NCI-H345 (cell line): ENCODE measurements around the gene SPATA2L.
"Not testable (repeated sequence)": the region's sequence is repeated elsewhere in the genome, so short reads cannot be mapped to it uniquely, and the experiment has no call there.

Source experiments
- DNase-seq: peaks from one replicate; lab custom pipeline; 2025; lab: John Stamatoyannopoulos, UW

Gene SPATA2L

GRCh38 chr16:89689621-89690020, 11.9 kb downstream of the SPATA2L start:
- not testable (repeated sequence) for DNase-seq

- DNase-seq: no peak
Observed at GRCh38 chr16:89689142-89689541, 12.4 kb downstream of the SPATA2L start.

GRCh38 chr16:89688395-89688794, 13.1 kb downstream of the SPATA2L start:
- DNase-seq: no peak

GRCh38 chr16:89687092-89687940, 14.2 kb downstream of the SPATA2L start:
- peak; percentile 57 for DNase-seq

- DNase-seq: peak; percentile 86
Observed at GRCh38 chr16:89686520-89687091, 14.9 kb downstream of the SPATA2L start, which contains the start of gene CDK10. TSS of gene CDK10 (plus strand) at chr16:89686689. CDS start at chr16:89686711, 22 bp downstream.

GRCh38 chr16:89685916-89686315, 15.6 kb downstream of the SPATA2L start:
- DNase-seq: no peak

GRCh38 chr16:89678258-89678657, 23.2 kb downstream of the SPATA2L start:
- DNase-seq: no peak

- DNase-seq: no peak
Observed at GRCh38 chr16:89672177-89672941, 29.1 kb downstream of the SPATA2L start.

GRCh38 chr16:89671565-89671964, 29.9 kb downstream of the SPATA2L start:
- not testable (repeated sequence) for DNase-seq

- DNase-seq: no peak
Observed at GRCh38 chr16:89670496-89671431, 30.7 kb downstream of the SPATA2L start.

- no peak for DNase-seq
Observed at GRCh38 chr16:89669755-89670154, 31.8 kb downstream of the SPATA2L start.

- DNase-seq: no peak
Observed at GRCh38 chr16:89668790-89669158, 32.7 kb downstream of the SPATA2L start.

- no peak for DNase-seq
Observed at GRCh38 chr16:89667633-89668032, 33.9 kb downstream of the SPATA2L start.

GRCh38 chr16:89667000-89667399, 34.5 kb downstream of the SPATA2L start:
- DNase-seq: not testable (repeated sequence)

GRCh38 chr16:89664238-89664637, 37.3 kb downstream of the SPATA2L start:
- not testable (repeated sequence) for DNase-seq

GRCh38 chr16:89661215-89661614, 40.3 kb downstream of the SPATA2L start:
- DNase-seq: no peak

GRCh38 chr16:89660146-89660545, 41.4 kb downstream of the SPATA2L start:
- DNase-seq: no peak

- no peak for DNase-seq
Observed at GRCh38 chr16:89658221-89658879, 43.2 kb downstream of the SPATA2L start.

- DNase-seq: peak; percentile 83
Observed at GRCh38 chr16:89657442-89658220, 43.9 kb downstream of the SPATA2L start, which contains the start of the genes CHMP1A and SPATA33. TSS of gene CHMP1A (minus strand) at chr16:89657708. CDS start at chr16:89657588, 120 bp downstream. TSS of gene SPATA33 (plus strand) at chr16:89657836. CDS start at chr16:89657912, 76 bp downstream.
